ENCODE results near the gene RASSF7.

Gene RASSF7

DNA sequence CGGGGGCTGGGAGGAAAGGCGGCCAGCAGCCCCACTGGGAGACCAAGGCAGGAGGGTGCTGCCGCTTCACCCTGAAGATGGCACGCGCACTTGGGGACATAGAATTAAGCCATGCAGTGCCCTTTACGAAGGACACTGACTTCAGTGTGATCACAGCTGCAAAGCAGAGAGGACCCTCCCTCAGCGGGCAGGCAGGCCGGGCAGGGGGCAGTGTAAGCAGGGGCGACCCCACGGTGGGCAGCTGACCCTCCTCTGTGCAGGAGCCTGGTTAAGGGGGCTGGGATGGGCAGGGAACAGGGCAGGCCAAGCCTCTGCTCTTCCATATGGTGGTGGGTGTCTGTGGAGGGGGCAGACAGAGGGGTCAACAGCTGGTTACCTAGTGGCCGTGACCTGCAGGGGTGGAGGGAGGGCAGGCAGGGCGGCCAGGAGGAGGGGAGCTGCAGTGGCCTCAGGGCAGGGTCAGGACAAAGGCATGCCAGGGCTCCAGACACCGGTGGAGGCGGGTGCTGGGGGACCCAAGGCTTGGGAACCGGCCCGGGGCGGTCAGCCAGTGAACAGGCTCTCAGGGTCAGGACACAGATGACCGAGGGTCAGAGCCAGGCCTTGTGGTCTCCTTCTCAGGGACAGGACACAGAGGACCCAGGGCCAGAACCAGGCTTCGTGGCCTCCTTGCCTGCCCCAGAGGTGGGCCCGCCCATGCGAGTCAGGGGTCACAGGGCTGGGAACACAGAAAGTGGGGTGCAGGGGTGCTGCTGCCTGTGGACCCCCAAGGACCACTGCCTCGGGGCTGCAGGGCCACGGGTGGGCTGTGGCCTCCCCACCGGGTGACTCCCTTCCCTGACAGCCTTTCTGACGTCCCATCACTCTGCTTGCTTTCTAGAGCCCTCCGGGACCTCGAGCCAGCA lies 7.4 kb upstream of the RASSF7 start:
- no peak for DNase-seq

DNA sequence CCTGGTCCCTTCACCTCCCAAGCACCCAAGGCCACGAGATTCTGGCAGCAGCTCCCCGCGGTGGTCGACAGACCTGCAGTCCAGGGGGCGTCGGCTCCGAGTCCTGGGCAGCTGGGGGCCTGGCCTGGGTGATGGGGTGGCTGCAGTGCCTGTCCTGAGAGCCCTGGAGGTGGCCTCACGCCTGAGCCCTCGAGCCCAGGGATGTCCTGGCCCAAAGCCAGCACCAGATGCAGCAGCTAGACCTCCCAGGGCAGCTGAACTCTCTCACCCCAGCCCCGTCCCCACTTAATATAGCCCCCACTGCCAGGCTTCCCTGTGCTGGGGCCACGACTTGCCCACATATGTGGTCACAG lies 6.8 kb upstream of the RASSF7 start:
- DNase-seq: no peak

DNA sequence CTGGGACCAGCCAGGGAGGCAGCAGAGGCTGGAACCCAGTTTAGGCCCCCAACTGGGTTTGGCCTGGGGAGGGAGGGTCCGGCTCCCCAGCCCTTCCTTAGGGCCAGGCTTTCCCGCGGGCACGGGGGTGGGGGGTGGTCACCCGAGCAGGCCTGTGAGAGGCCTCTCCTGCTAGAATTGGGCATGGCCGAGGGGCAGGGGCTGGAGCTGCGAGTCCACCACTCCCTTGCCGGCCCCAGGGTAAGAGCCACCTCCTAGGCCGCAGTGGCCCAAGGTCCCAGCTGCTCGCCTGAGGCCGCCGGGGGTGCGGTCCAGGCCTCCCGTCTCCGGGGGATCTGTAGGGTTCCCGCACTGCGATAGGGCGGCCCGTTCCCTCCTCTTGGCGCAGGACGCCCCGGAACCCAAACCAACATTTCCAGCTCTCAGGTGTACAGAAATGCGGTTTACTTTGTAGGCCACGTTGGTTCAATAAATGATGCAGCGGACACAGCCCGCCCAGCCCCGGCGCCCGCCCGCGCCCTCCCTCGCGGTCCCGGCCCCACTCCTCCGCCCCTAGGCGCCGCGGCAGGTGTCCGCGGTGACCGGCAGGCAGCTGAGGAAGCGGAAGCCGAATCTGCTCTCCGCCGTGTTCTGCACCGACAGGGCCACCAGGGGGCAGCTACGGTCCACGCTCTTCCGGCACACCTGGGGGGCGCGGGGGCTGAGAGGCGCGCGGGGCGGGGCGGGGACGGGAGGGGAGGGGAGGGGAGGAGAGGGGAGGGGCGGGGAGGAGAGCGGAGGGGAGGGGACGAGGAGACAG lies 6.1 kb upstream of the RASSF7 start:
- DNase-seq: peak; percentile 58 to 73

DNA sequence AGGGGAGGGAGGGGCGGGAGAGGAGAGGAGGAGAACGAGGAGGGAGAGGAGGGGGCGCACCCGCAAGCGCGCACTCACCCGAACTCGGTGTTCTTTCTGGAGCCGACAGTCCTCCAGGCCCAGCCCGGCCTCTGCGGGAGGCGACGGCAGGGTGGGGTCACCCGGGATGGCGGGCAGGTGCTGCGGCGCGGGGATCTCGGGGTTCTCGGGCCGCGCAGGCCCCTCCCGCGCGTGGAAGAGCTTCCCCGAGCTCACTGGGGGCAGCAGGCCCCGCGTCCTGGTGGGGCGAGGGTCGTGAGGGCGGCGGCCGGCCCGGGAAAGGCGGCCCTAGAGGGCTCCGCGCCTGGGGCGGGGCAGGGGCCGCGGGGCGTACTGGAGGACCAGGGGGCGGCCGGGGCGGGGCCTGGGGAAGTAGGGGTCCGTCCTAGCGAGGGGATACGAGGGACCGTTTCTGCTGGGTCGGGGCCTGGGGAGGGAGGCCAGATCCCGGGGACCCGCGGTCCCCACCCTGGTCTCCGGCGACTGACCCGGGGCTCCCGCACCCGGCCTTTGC lies 5.5 kb upstream of the RASSF7 start:
- DNase-seq: no peak

DNA sequence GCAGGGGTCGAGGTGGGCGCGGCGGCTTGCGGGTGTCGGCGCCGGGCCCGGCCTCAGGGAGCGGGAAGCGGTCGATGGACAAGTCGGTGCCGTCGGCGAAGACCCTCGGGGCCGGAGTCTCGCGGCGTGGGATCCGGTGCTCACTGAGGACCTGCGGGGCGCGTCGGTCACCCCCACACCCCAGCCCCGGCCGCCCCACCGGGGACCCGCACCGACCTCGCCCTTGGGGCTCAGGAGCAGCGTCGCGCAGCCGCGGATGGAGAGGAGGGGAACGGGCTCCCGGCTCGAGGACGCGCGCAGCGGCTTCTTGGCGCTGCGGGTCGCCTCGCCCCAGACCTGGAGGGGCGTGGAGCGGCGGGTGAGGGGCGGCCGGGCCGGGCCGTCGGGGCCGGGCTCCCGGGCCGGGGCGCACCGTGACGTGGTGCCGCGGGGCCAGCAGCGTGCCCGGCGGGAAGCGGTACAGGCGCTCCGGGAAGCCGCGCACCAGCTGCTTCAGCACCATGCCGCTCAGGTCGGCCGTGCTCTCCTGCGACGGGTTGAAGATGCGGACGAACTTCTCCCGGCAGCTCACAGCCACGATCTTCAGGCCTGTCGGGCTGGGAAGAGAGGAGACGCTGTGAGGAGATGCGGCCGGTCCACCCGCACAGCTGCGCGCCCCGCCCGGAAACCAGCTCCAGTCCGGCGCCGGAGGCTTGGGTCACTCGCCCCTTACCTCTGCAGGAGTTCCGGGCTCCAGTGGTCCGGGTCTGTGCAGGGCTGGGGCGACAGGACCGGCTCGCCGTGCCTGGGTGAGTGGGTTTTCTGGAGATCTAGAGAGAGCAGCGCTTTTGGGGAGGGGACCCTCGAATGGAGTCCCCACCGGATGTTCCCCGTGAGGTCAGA lies 4.7 kb upstream of the RASSF7 start:
- DNase-seq: peak in 1 of 2 experiments; percentile 45

DNA sequence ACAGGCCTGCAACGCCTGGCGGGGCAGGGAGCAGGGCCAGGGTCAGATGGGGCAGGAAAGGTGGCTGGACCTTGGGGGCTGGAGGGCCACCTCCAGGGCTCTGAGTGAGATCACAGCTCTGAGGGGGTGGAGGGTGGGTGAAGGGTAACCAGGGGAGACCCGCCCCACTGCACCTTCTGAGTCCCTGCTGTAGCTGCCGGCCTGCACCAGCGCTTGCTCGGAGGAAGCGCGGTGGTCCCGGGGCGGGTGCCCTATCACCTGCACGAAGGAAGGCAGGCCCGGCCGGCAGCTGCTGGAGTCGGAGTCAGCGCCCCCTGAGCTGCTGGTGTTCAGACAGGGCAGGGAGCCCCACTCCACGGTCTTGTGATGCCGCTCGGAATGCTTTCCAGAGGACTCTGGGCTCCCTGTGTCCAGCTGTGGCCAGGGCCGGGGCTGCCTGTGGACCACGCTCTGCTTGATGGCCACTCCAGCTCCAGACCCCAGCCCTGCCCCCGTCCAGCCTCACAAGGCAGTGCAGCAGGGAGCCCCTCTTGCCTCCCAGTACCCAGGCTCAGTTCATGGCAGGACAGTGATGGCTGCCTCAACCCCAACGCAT lies 4.0 kb upstream of the RASSF7 start:
- no peak for DNase-seq

DNA sequence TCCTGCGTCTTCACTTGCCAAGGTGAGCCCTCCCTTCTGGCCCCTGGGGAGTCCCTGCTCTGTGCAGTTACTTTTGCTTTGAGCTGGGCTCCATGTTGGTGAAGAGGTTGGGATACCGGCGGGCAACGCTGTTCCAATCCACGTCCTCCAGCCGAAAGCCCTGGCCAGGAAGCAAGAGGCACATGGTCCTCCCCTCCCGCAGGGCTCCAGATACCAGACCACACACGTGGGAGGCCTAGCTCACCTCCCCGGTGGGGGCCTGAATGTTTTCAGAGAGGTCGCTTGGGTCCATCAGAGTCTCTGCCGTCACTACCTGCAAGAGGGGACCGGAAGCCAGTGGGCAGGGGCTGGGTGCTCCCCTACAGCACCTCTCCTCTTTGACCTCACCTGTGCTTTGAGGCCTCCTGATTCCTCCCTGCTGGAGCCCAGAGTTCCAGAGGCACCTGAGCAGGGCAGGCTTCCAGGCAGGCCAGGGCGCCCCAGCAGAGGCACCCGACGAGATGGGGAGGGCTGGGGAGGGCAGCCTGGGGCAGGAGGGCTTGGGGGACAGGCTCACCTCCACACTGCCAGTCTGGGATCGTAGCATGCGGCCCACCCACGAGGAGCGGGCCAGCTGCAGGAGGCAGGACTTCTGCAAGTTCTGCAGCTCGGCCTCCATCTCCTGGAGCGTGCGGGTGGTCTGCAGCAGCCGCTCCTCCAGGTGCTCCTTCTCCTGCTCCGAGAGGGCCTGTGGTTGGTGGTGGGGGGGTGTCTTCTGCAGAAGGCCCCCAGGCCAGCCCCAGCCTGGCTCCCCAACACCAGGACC lies 3.2 kb upstream of the RASSF7 start:
- no peak for DNase-seq

DNA sequence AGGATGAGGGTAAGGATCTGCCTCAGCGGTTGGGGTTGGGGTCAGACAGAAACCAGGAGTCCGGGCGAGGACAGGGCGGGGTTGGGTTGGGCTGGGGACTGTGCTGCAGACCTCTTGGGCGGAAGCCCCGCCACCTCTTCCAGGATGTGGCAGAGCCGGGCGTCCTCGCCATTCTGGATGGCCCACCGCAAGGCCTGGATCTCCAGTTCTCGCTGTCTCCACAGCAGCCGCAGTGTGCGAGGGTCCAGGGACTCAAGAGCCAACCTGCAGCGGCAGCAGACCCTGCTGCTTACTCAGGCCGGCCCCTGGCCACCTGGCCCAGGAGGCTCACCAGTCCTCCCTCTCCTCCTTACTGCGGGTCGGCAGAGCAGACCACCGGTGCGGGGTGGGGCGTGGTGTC lies 2.3 kb upstream of the RASSF7 start:
- DNase-seq: no peak

DNA sequence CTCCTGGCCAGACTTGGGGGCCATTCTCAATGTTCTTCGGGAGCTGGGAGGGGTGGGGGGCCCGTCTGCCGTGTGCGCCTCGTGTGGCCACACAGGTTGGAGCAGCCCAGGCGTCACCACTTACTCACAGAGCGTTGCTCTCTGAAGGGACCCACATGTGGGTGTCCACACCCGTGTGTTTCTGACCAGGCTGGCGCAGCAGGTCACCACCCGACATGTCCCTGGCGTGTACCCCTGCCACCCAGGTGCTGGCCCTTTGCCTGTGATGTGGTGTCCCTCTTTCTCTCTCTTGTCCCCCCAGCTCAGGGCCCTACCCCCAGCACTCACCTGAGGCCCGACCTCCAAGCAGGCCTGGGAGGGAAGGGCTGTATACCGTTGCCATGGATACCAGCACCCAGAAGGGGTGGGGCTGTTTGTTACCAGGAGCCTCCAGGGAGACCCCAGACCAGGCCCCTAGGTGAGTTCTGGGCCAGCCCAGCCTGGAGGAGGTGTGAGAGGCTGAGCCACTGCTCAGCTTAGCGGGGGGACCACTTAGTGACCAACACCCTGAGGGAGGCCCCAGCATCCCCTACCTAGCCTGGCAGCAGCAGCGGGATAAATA lies 1.6 kb upstream of the RASSF7 start:
- DNase-seq: no peak

DNA sequence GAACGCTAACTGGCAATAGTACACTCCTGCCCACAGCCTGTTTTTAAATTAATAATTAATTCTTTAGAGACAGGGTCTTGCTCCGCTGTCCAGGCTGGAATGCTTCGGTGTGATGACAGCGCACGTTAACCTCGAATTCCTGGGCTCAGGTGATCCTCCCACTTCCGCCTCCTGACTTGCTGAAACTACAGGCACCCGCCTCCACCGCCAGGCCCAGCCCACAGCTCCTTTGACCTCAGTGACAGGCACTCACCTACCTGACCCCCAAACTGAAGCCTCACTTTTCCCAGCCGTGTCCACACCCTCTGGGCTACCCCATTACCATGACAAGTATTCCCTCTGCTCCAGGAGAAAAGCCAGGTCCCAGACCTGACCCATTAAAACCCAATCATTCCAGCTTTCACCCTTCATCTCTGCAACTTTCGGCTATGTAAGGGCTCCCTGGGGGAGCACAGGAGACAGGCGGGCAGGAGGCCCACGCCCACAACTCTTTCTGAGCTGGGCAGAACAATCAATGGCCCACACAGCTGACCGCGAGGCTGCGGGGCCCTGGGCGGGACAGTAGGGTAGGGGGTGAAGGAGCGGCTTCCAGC lies 962 bp upstream of the RASSF7 start:
- DNase-seq: no peak

DNA sequence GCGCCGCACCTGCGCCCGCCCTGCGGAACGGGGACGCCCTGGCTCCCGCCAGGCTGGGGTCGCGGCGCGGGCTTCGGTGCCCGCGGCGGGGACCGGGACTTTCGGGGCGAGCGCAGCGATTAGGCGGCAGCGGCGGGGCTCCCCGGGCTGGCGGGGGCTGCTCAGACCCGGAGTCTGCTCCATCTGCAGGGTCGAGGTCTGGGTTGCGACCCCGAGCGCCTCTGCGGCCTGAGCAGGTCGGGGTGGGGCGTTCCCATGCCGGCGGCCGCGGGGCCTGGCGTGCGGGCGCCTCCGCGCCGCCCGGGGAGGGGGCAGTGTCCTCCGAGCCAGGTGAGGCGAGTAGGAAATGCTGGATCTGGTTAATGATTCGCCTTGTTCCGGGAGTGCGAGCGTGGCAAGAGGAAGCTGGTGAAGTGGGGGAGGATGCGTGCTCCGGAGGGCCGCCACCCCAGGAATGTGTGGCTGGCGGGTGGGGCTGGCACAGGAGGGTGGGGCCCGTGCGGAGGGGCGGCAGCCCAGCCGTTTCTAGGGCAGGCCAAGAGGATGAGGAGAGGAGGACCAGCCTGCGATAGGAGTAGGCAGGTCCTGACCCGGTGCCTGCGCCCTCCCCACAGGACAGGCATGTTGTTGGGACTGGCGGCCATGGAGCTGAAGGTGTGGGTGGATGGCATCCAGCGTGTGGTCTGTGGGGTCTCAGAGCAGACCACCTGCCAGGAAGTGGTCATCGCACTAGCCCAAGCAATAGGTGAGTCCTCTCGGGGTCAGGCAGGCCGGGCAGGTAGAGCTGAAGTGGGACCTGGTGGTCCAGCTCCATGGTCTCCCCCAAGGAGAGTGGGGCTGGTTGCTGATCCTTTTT lies 606 bp downstream of the RASSF7 start:
- DNase-seq: no peak

DNA sequence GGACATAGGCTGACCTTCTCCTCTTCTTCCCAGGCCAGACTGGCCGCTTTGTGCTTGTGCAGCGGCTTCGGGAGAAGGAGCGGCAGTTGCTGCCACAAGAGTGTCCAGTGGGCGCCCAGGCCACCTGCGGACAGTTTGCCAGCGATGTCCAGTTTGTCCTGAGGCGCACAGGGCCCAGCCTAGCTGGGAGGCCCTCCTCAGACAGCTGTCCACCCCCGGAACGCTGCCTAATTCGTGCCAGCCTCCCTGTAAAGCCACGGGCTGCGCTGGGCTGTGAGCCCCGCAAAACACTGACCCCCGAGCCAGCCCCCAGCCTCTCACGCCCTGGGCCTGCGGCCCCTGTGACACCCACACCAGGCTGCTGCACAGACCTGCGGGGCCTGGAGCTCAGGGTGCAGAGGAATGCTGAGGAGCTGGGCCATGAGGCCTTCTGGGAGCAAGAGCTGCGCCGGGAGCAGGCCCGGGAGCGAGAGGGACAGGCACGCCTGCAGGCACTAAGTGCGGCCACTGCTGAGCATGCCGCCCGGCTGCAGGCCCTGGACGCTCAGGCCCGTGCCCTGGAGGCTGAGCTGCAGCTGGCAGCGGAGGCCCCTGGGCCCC lies 1.4 kb downstream of the RASSF7 start:
- DNase-seq: no peak

DNA sequence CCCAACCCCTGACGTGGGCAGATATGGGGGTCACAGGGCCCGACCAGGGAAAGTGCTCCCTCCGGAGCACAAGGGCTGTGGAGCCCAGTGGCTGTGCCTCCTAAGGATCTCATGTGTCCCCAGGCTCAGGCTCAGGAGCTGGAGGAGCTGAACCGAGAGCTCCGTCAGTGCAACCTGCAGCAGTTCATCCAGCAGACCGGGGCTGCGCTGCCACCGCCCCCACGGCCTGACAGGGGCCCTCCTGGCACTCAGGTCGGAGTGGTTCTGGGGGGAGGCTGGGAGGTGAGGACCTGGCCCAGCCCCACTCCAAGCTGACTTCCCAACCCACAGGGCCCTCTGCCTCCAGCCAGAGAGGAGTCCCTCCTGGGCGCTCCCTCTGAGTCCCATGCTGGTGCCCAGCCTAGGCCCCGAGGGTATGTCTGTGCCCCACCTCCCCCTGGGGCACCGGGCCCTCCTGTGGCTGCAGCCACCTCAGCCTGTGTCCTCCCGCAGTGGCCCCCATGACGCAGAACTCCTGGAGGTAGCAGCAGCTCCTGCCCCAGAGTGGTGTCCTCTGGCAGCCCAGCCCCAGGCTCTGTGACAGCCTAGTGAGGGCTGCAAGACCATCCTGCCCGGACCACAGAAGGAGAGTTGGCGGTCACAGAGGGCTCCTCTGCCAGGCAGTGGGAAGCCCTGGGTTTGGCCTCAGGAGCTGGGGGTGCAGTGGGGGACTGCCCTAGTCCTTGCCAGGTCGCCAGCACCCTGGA lies 2.5 kb downstream of the RASSF7 start:
- DNase-seq: no peak

DNA sequence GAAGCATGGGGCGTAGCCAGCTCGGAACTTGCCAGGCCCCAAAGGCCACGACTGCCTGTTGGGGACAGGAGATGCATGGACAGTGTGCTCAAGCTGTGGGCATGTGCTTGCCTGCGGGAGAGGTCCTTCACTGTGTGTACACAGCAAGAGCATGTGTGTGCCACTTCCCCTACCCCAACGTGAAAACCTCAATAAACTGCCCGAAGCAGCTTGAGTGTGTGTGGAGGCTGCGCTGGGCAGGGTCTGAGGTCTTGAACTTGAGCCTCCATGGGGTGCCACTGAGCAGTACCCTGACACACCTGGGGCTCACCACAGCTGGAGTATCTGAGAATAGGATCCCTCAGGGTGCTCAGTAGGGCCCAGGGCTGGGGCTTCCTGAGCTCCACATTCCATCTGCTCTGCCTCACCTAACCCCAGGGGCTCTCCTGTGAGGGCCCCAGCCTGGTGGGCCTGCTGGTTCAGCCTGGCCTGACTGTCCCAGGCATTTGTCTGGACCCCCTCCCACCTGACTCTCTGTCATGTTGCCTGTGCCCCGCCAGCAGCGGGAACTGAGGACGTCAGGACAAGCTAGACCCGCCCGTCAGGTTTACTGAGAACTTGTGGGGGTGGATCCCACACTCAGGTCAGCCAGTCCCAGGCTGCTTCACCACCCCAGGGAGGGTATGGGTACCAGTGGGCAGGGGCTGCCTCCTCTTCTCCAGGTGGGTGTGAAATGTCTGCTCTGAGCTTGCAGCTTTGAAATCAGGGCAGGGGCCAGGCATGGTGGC lies 3.2 kb downstream of the RASSF7 start:
- no peak for DNase-seq

DNA sequence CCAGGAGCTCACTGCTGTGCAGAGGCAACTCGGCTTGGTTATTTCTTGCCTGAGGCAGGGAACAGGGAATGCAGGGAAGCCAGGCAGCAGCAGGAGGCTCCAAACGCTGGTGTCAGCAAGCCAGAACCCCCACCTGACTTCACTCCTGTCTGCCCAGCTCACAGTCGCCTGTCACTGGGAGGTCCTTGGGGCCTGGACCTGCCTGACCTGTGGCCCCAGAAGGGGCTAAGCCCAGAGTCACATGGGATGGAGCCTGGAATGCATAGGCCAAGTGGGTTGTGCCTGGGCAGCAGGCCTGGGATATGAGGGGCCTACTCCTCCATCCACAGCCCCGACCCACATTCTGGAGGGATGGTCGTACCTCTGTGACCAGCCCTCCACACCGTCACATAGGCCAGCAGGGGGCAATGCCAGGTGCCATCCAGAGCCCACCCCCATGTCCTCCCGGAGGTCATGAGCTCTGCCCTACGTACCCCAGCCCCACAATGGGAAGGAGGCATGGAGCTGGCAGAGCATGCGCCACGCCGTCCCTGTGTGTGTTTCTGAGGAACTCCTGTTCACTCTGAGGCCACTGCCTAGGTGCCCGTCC lies 5.2 kb downstream of the RASSF7 start:
- no peak for DNase-seq

DNA sequence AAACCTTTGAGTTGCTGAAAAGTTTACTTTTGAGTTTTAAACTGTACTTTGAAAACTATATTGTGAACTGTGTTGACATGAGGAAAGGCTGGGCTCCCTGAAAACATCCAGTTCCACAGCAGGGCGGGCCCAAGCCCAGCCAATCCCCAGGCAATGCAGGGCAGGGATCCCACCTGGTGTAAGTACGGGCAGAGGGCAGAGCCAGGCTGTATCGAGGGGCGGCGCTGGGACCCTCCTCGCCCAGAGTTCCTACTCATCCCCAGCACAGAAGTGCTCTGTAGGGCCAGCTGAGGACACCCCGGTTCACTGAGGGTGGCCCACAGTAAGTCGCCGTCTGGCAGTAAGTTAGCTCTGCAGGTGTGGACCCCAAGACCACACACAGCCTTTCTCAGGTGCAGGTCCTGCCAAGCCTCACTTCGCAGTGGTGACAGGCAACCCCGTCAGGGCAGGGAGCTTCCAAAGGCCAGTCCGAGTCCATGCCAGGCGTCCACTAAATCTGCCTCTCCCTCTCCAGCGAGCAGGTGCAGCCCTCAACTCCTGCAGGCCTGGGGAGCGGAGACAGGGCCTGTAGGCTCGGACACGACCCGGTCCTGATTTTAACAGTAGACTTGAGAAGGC lies 6.3 kb downstream of the RASSF7 start:
- DNase-seq: no peak

Data from NCI-H524 (cell line).